ENCODE data around the gene PRKCH.

PRKCH gene

DNA sequence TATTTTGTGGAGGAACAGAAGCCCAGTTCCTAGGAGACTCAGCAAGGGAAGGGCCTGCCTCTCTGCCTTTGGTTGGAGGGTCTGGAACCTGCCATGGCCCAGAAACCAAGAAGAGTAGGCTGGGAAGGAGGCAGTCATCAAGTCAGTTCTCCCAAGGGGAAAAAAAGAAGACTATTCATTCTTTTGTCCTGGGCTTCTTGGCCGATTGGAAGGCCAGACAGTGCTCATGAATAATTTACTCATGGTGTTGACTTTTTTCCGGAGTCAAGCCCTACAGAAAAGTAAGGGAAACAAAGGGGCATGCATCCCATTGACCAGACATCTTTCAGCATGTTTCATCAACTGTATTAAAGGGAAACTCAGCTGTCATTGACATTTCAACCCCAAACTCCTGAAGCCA is 168.1 kb downstream of the PRKCH start:
- Histone ChIP-seq H2BK5ac (ENCODE audit: low read depth, low read length, poor library complexity, severe bottlenecking) (no peak overlapping the region), H2BK12ac (ENCODE audit: low read length in 2 of 2) (no peak overlapping the region), H3K9ac (ENCODE audit: low read length) (no peak overlapping the region), H3K18ac (ENCODE audit: low read depth in 1 of 2, low read length in 2 of 2) (no peak overlapping the region), H3K4me1 (ENCODE audit: control insufficient read depth, insufficient read depth, low read depth, low read length) (peaks cover 9% of the 10 kb centered on the region), H3K9me3 (ENCODE audit: control insufficient read depth, low read length) (no peaks in the 10 kb centered on the region), H3K27me3 (ENCODE audit: control insufficient read depth in 1 of 2, insufficient read depth in 1 of 2, low read length in 2 of 2) (no peaks in the 10 kb centered on the region), H3K4me2 (ENCODE audit: low read length, poor library complexity, severe bottlenecking) (no peak overlapping the region), H3K23ac (ENCODE audit: low read length in 2 of 2) (no peak overlapping the region), H3K4ac (ENCODE audit: low read depth in 1 of 2, low read length in 2 of 2) (no peak overlapping the region), H4K8ac (ENCODE audit: low read length) (no peak overlapping the region), H4K91ac (ENCODE audit: low read length) (no peak overlapping the region), H3K36me3 (ENCODE audit: control insufficient read depth in 1 of 2, insufficient read depth in 2 of 2, low read depth in 1 of 2, low read length in 2 of 2) (no peaks in the 10 kb centered on the region), H2AK5ac (ENCODE audit: low read length, severe bottlenecking) (no peak overlapping the region), H2BK15ac (ENCODE audit: low read depth, poor library complexity, severe bottlenecking) (no peak overlapping the region), H3K4me3 (ENCODE audit: insufficient read depth in 1 of 2, low read depth in 1 of 2, low read length in 2 of 2) (no peak overlapping the region), H3K27ac (ENCODE audit: low read length, poor library complexity, severe bottlenecking) (no peak overlapping the region), H2AFZ (ENCODE audit: low read depth, low read length) (peak overlapping the region; percentile 10), H3K14ac (ENCODE audit: low read length in 2 of 2) (peak overlapping the region in 1 of 2 experiments; percentile 45), H2BK120ac (ENCODE audit: low read depth, low read length) (no peak overlapping the region), H3K79me1 (replicated peaks; ENCODE audit: low read length, poor library complexity, severe bottlenecking) (peaks cover 1% of the 10 kb centered on the region)
- no peak for DNase-seq
- WGBS, result 77% methylated on average over 2 of the region's 2 CpGs

GRCh38 chr14:61489932-61490331 is 168.6 kb downstream of the PRKCH start:
- Histone ChIP-seq H2AK5ac (ENCODE audit: low read length, severe bottlenecking) (peak overlapping the region; percentile 18), H3K79me1 (replicated peaks; ENCODE audit: low read length, poor library complexity, severe bottlenecking) (peaks cover 1% of the 10 kb centered on the region)

DNA sequence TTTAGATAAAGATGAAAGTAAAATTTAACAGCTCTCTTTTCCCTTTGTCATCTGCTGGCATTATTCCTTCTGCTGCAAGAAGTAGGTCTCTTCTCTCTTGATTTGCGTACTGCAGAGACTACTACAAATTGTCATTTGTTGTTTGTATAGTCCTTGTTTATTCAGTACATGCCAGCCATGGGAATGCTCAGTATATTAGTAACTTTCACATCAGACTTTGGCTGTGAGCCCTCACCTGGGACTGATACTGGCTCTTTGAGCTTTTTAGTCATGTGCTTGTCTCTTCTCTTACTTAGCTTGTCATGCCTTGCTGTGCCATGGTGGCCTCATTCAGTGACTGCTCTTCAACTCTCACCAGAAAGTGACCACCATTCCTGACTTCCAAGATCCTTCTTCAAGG is 169.8 kb downstream of the PRKCH start:
- Histone ChIP-seq H3K23ac (ENCODE audit: low read length in 2 of 2) (no peak overlapping the region), H3K9me3 (ENCODE audit: control insufficient read depth, low read length) (no peaks in the 10 kb centered on the region), H3K36me3 (ENCODE audit: control insufficient read depth in 1 of 2, insufficient read depth in 2 of 2, low read depth in 1 of 2, low read length in 2 of 2) (no peaks in the 10 kb centered on the region), H4K91ac (ENCODE audit: low read length) (no peak overlapping the region), H3K27ac (ENCODE audit: low read length, poor library complexity, severe bottlenecking) (no peak overlapping the region), H2BK120ac (ENCODE audit: low read depth, low read length) (no peak overlapping the region), H2BK12ac (ENCODE audit: low read length in 2 of 2) (no peak overlapping the region), H2AK5ac (ENCODE audit: low read length, severe bottlenecking) (peak overlapping the region; percentile 43), H3K18ac (ENCODE audit: low read depth in 1 of 2, low read length in 2 of 2) (no peak overlapping the region), H3K4ac (ENCODE audit: low read depth in 1 of 2, low read length in 2 of 2) (no peak overlapping the region), H3K79me1 (replicated peaks; ENCODE audit: low read length, poor library complexity, severe bottlenecking) (peaks cover 1% of the 10 kb centered on the region), H3K4me1 (ENCODE audit: control insufficient read depth, insufficient read depth, low read depth, low read length) (peaks cover 9% of the 10 kb centered on the region), H2BK5ac (ENCODE audit: low read depth, low read length, poor library complexity, severe bottlenecking) (no peak overlapping the region), H3K27me3 (ENCODE audit: control insufficient read depth in 1 of 2, insufficient read depth in 1 of 2, low read length in 2 of 2) (no peaks in the 10 kb centered on the region), H3K9ac (ENCODE audit: low read length) (no peak overlapping the region), H3K14ac (ENCODE audit: low read length in 2 of 2) (no peak overlapping the region), H4K8ac (ENCODE audit: low read length) (no peak overlapping the region), H3K4me2 (ENCODE audit: low read length, poor library complexity, severe bottlenecking) (no peak overlapping the region), H3K4me3 (ENCODE audit: insufficient read depth in 1 of 2, low read depth in 1 of 2, low read length in 2 of 2) (peak overlapping the region in 1 of 2 experiments; percentile 12), H2AFZ (ENCODE audit: low read depth, low read length) (no peak overlapping the region), H2BK15ac (ENCODE audit: low read depth, poor library complexity, severe bottlenecking) (no peak overlapping the region)
- DNase-seq, result no peak
- WGBS, result no CpG with 5 or more reads among the region's 1 CpG

More at GRCh38 chr14:61489932-61490331, 168.6 kb downstream of the PRKCH start:
- no peak overlapping the region for H3K4me3 ChIP-seq (ENCODE audit: insufficient read depth in 1 of 2, low read depth in 1 of 2, low read length in 2 of 2)
- no peak overlapping the region for H3K14ac ChIP-seq (ENCODE audit: low read length in 2 of 2)
- no peak overlapping the region for H2BK120ac ChIP-seq (ENCODE audit: low read depth, low read length)
- peaks cover 9% of the 10 kb centered on the region for H3K4me1 ChIP-seq (ENCODE audit: control insufficient read depth, insufficient read depth, low read depth, low read length)
- no peak overlapping the region for H3K4me2 ChIP-seq (ENCODE audit: low read length, poor library complexity, severe bottlenecking)
- H4K8ac ChIP-seq (ENCODE audit: low read length), result no peak overlapping the region
- 82% methylated on average over 6 of the region's 6 CpGs for WGBS
- no peak overlapping the region for H3K23ac ChIP-seq (ENCODE audit: low read length in 2 of 2)
- H3K9me3 ChIP-seq (ENCODE audit: control insufficient read depth, low read length), result no peaks in the 10 kb centered on the region
- H3K18ac ChIP-seq (ENCODE audit: low read depth in 1 of 2, low read length in 2 of 2), result peak overlapping the region in 1 of 2 experiments; percentile 9
- H3K27me3 ChIP-seq (ENCODE audit: control insufficient read depth in 1 of 2, insufficient read depth in 1 of 2, low read length in 2 of 2), result no peaks in the 10 kb centered on the region
- no peak overlapping the region for H3K4ac ChIP-seq (ENCODE audit: low read depth in 1 of 2, low read length in 2 of 2)
- H3K27ac ChIP-seq (ENCODE audit: low read length, poor library complexity, severe bottlenecking), result no peak overlapping the region
- no peak overlapping the region for H2BK15ac ChIP-seq (ENCODE audit: low read depth, poor library complexity, severe bottlenecking)
- H3K9ac ChIP-seq (ENCODE audit: low read length), result no peak overlapping the region
- no peaks in the 10 kb centered on the region for H3K36me3 ChIP-seq (ENCODE audit: control insufficient read depth in 1 of 2, insufficient read depth in 2 of 2, low read depth in 1 of 2, low read length in 2 of 2)
- H2AFZ ChIP-seq (ENCODE audit: low read depth, low read length), result no peak overlapping the region
- H2BK5ac ChIP-seq (ENCODE audit: low read depth, low read length, poor library complexity, severe bottlenecking), result no peak overlapping the region
- H4K91ac ChIP-seq (ENCODE audit: low read length), result no peak overlapping the region
- no peak for DNase-seq
- H2BK12ac ChIP-seq (ENCODE audit: low read length in 2 of 2), result no peak overlapping the region

DNA sequence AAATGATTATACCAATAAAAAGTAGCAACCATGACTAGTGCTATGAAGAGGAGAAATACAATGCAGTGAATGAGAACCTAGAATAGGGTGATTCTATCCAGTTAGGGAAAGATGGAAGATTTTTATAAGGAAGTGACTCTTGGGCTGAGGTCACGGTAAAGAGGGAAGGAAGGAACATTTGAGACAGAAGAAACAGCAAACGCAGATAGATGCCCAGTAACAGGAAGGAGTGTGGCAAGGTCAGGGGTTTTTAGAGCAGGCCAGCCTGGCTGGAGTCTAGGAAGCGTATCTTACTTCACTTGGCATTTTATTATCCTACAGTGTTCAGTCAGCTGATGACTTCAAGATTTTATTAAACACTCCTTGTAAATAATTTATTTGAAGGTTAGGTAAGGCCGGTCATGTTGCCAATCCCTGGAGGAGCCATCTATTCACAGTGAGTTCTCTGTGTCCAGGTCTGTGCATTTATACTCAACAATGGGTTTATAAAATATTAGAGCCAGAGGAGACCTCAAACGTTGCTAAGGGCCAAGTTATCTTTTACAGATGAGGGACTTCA is 170.6 kb downstream of the PRKCH start:
- Histone ChIP-seq H2AK5ac (ENCODE audit: low read length, severe bottlenecking) (peak overlapping the region; percentile 38), H3K27ac (ENCODE audit: low read length, poor library complexity, severe bottlenecking) (peak overlapping the region; percentile 24), H3K4me1 (ENCODE audit: control insufficient read depth, insufficient read depth, low read depth, low read length) (peaks cover 9% of the 10 kb centered on the region), H3K27me3 (ENCODE audit: control insufficient read depth in 1 of 2, insufficient read depth in 1 of 2, low read length in 2 of 2) (no peaks in the 10 kb centered on the region), H2BK15ac (ENCODE audit: low read depth, poor library complexity, severe bottlenecking) (no peak overlapping the region), H4K8ac (ENCODE audit: low read length) (no peak overlapping the region), H2BK120ac (ENCODE audit: low read depth, low read length) (no peak overlapping the region), H3K14ac (ENCODE audit: low read length in 2 of 2) (no peak overlapping the region), H3K4me2 (ENCODE audit: low read length, poor library complexity, severe bottlenecking) (no peak overlapping the region), H2AFZ (ENCODE audit: low read depth, low read length) (no peak overlapping the region), H4K91ac (ENCODE audit: low read length) (no peak overlapping the region), H3K4me3 (ENCODE audit: insufficient read depth in 1 of 2, low read depth in 1 of 2, low read length in 2 of 2) (no peak overlapping the region), H3K18ac (ENCODE audit: low read depth in 1 of 2, low read length in 2 of 2) (no peak overlapping the region), H2BK12ac (ENCODE audit: low read length in 2 of 2) (no peak overlapping the region), H3K9ac (ENCODE audit: low read length) (no peak overlapping the region), H3K79me1 (replicated peaks; ENCODE audit: low read length, poor library complexity, severe bottlenecking) (peaks cover 1% of the 10 kb centered on the region), H3K23ac (ENCODE audit: low read length in 2 of 2) (no peak overlapping the region), H3K9me3 (ENCODE audit: control insufficient read depth, low read length) (no peaks in the 10 kb centered on the region), H3K4ac (ENCODE audit: low read depth in 1 of 2, low read length in 2 of 2) (no peak overlapping the region), H3K36me3 (ENCODE audit: control insufficient read depth in 1 of 2, insufficient read depth in 2 of 2, low read depth in 1 of 2, low read length in 2 of 2) (no peaks in the 10 kb centered on the region), H2BK5ac (ENCODE audit: low read depth, low read length, poor library complexity, severe bottlenecking) (no peak overlapping the region)
- 87% methylated on average over 5 of the region's 5 CpGs for WGBS
- DNase-seq, result no peak

Data from mesenchymal stem cell (in vitro differentiated cells and primary cell).